OCI-LY7 (cell line): ENCODE results near the gene RAP1A. TPM values are rescaled to one million over a fixed set of nuclear protein-coding genes. Genes with fewer than 3 reads are reported as not detected.

Source experiments
- BruUV-seq: library from RNA; stranded (reverse); fragments of 400-500 nt; replicated peaks from 2 replicates; lab custom pipeline; 2021; lab: Mats Ljungman, UMichigan
- CTCF ChIA-PET: fragments of 300-600 bp; sonication (Branson Sonifier 250); formaldehyde crosslinking; loops from one replicate; lab custom pipeline; 2022; ENCODE audit warnings: antibody characterized with exemption; ENCODE audit not compliant: unreplicated experiment; lab: Charles Lee
- POLR2A ChIA-PET: fragments of 300-600 bp; sonication (Branson Sonifier 250); formaldehyde crosslinking; loops from one replicate; lab custom pipeline; 2022; ENCODE audit warnings: antibody characterized with exemption; lab: Charles Lee
- DNase-seq: peaks from one replicate; pipeline ENCODE4 v3.0.0-alpha.2; 2015; ENCODE audit warnings: low spot score
- H2AFZ ChIP-seq: fragments of 200-600 bp; sonication (generic), shearing (Covaris generic); 2 replicates; pipeline ENCODE4 v1.6.1; 2014; ENCODE audit warnings: mild to moderate bottlenecking, antibody characterized with exemption, low read length, moderate library complexity
- H3K27ac ChIP-seq: fragments of 200-600 bp; sonication (generic); 2 replicates; pipeline ENCODE4 v1.5.1; 2014; ENCODE audit warnings: mixed run types, low read depth, mild to moderate bottlenecking, moderate library complexity, low read length, inconsistent platforms; ENCODE audit not compliant: poor library complexity, severe bottlenecking
- H3K36me3 ChIP-seq: fragments of 200-600 bp; sonication (generic); 2 replicates; pipeline ENCODE4 v1.6.1; 2014; ENCODE audit warnings: mild to moderate bottlenecking, antibody characterized with exemption, low read length, moderate library complexity, mixed read lengths; ENCODE audit not compliant: insufficient read depth
- H3K4me1 ChIP-seq: fragments of 200-600 bp; sonication (generic); 2 replicates; pipeline ENCODE4 v1.5.1; 2014; ENCODE audit warnings: mild to moderate bottlenecking, low read length; ENCODE audit not compliant: insufficient read depth, poor library complexity, severe bottlenecking
- H3K4me2 ChIP-seq: fragments of 200-600 bp; sonication (generic); 2 replicates; pipeline ENCODE4 v1.6.1; 2014; ENCODE audit warnings: mild to moderate bottlenecking, low read length
- H3K4me3 ChIP-seq: fragments of 200-600 bp; sonication (generic); 2 replicates; pipeline ENCODE4 v1.5.1; 2014; ENCODE audit warnings: mild to moderate bottlenecking, low read depth, low read length; ENCODE audit not compliant: poor library complexity, severe bottlenecking
- H3K79me2 ChIP-seq: fragments of 200-600 bp; sonication (generic); 2 replicates; pipeline ENCODE4 v1.6.1; 2016; ENCODE audit warnings: low read depth, mild to moderate bottlenecking, low read length, moderate library complexity, mixed read lengths; ENCODE audit not compliant: insufficient read depth
- H3K9me2 ChIP-seq: fragments of 200-600 bp; sonication (generic); 2 replicates; pipeline ENCODE4 v1.6.1; 2016; ENCODE audit warnings: mild to moderate bottlenecking, low read length, mixed read lengths; ENCODE audit not compliant: insufficient read depth
- H3K9me3 ChIP-seq: fragments of 200-600 bp; sonication (generic); 2 replicates; pipeline ENCODE4 v1.6.1; 2014; ENCODE audit warnings: mild to moderate bottlenecking, mixed run types, low read length, mixed read lengths
- H4K20me1 ChIP-seq: fragments of 200-600 bp; sonication (generic); 2 replicates; pipeline ENCODE4 v1.6.1; 2014; ENCODE audit warnings: mild to moderate bottlenecking, antibody characterized with exemption, low read length, moderate library complexity, mixed read lengths; ENCODE audit not compliant: insufficient read depth
- EZH2phosphoT487 ChIP-seq: fragments of 200-600 bp; sonication (generic); IDR thresholded peaks from 2 replicates; pipeline ENCODE4 v1.6.1; 2018; ENCODE audit warnings: low read depth, borderline replicate concordance, mild to moderate bottlenecking, mixed run types, antibody characterized with exemption, low read length, moderate library complexity, mixed read lengths
- intact Hi-C: fragments of 100-400 bp; cut with micrococcal nuclease; formaldehyde crosslinking; loops from one replicate; pipeline ENCODE4 v1.10.0; 2022; ENCODE audit not compliant: unreplicated experiment
- total RNA-seq, 2 experiments: library from RNA; depleted of rRNA in 1 of 2; stranded (reverse); fragments of >200 nt in 1 of 2; shearing (Covaris generic) in 1 of 2; gene quantifications; 2 replicates each; pipeline ENCODE4 v1.2.3, GENCODE V29; 2014 to 2022
- TF ChIP-seq, protein P1 (sequence below): fragments of 200-600 bp; sonication (generic); conservative IDR thresholded peaks from 2 replicates; pipeline ENCODE4 v1.5.1; 2014; ENCODE audit warnings: mild to moderate bottlenecking, antibody characterized with exemption, low read length, moderate library complexity, mixed read lengths

Gene RAP1A
- total RNA-seq, 2 experiments from 2014 or later = 10.4 to 86.3 TPM

DNA sequence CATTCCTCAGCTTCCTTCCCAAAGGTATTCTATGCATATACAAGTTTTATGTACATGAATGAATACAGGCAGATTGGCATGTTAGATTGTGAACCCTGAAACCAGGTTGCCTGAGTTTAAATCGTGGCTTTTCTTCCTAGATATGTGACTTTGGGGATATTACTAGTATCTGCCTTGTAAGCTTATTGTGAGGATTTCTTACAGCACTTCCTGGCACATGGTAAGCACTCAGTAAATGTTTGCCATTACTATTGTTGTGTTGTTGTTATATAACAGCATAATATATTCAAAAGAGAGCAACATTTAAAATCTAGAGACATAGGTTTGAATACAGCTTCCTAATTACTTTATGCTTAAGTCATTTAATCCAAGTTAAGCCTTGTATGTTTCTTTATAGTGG lies 45.1 kb downstream of the RAP1A start:
- TF ChIP-seq, protein P1, sequence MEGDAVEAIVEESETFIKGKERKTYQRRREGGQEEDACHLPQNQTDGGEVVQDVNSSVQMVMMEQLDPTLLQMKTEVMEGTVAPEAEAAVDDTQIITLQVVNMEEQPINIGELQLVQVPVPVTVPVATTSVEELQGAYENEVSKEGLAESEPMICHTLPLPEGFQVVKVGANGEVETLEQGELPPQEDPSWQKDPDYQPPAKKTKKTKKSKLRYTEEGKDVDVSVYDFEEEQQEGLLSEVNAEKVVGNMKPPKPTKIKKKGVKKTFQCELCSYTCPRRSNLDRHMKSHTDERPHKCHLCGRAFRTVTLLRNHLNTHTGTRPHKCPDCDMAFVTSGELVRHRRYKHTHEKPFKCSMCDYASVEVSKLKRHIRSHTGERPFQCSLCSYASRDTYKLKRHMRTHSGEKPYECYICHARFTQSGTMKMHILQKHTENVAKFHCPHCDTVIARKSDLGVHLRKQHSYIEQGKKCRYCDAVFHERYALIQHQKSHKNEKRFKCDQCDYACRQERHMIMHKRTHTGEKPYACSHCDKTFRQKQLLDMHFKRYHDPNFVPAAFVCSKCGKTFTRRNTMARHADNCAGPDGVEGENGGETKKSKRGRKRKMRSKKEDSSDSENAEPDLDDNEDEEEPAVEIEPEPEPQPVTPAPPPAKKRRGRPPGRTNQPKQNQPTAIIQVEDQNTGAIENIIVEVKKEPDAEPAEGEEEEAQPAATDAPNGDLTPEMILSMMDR = no peak
- no peak for TF ChIP-seq EZH2phosphoT487
- CTCF ChIA-PET = interaction anchor here (0.7 kb wide), 1 partner anchor 148 kb away, joined by 4 read pairs; no protein-coding TSS in a partner anchor
- no peak overlapping the region for H3K4me2 ChIP-seq
- peaks cover 62% of the 10 kb centered on the region; the same call in 1 of the 2 replicates for H3K79me2 ChIP-seq
- POLR2A ChIA-PET = interaction anchor here (1.2 to 1.7 kb wide), 5 partner anchors 13 to 161 kb away, joined by 3 to 6 read pairs (median 4); partner anchors contain the start of genes ADORA3 and TMIGD3
- H3K27ac ChIP-seq = no peak overlapping the region
- no peaks in the 10 kb centered on the region for H3K9me3 ChIP-seq
- no peaks in the 10 kb centered on the region for H3K9me2 ChIP-seq
- H3K36me3 ChIP-seq = peaks cover 20% of the 10 kb centered on the region
- H3K4me3 ChIP-seq = no peak overlapping the region
- peaks cover 11% of the 10 kb centered on the region for H3K4me1 ChIP-seq
- intact Hi-C loops = no loop called here
- DNase-seq = no peak
- no peak overlapping the region for H2AFZ ChIP-seq
- no TSS peak for BruUV-seq
- peaks cover 15% of the 10 kb centered on the region; the same call in 1 of the 2 replicates for H4K20me1 ChIP-seq

DNA sequence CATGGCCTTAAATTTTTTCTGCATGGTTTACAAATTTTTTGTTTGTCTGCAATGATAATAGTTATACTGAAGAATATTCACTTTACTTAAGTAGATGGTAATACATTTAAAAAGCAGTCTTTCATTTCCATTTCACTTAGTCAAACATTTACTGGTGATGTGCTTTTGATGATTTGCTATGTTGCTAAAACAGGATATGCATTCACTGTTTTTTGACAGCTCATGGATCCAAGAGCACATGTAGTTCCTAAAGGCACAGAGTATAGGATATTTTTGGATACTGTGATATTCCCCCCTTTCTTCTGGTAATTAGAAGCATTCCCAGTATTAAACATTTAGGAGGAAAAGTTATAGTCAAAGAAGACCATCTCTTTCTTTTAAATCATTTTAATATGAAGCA lies 45.9 kb downstream of the RAP1A start:
- Histone ChIP-seq H2AFZ (no peak overlapping the region), H3K4me1 (peaks cover 2% of the 10 kb centered on the region)
- POLR2A ChIA-PET = interaction anchor here (0.5 to 1.7 kb wide), 7 partner anchors 17 to 1779 kb away, joined by 3 to 6 read pairs (median 3); partner anchors contain the start of genes ADORA3 and TMIGD3

DNA sequence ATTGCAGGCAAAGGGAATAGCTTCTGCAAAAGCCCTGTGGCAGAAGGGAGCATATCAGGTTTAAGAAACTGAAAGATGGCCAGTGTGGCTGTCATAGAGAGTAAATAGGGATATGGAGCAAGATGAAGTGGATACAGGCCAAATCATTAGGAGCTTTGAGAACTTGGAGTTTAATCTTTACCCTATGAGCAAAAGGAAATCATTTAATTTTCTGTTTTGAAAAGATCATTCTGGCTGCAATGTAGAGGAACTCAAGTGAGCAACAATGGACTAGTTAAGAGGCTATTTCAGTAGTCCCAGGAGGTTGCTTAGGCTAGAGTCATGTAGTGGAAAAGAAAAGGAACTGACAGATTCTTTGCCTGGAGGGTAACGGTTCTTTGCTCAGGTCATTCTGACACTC lies 47.2 kb downstream of the RAP1A start:
- DNase-seq = no peak
- H3K27ac ChIP-seq = no peak overlapping the region
- H3K4me3 ChIP-seq = no peak overlapping the region
- H4K20me1 ChIP-seq = 0 out of 2 replicates have a peak, but pooled peaks cover 6% of the 10 kb centered on the region
- no peak overlapping the region for H2AFZ ChIP-seq
- H3K9me3 ChIP-seq = no peaks in the 10 kb centered on the region
- no peaks in the 10 kb centered on the region for H3K4me1 ChIP-seq
- no peaks in the 10 kb centered on the region for H3K9me2 ChIP-seq
- TF ChIP-seq EZH2phosphoT487 = no peak
- TF ChIP-seq, protein P1 = no peak
- ChIA-PET CTCF (no interaction called here), POLR2A (interaction anchor here (0.6 to 1.1 kb wide), 2 partner anchors 8 to 700 kb away, joined by 3 read pairs; no protein-coding TSS in a partner anchor)
- intact Hi-C loops = no loop called here
- no TSS peak for BruUV-seq
- no peak overlapping the region for H3K4me2 ChIP-seq
- H3K79me2 ChIP-seq = peaks cover 61% of the 10 kb centered on the region; the same call in 1 of the 2 replicates
- H3K36me3 ChIP-seq = peaks cover 13% of the 10 kb centered on the region

More for the DNA sequence above, 45.9 kb downstream of the RAP1A start:
- Histone ChIP-seq H3K27ac (no peak overlapping the region), H3K9me2 (no peaks in the 10 kb centered on the region), H3K4me3 (no peak overlapping the region), H4K20me1 (peaks cover 7% of the 10 kb centered on the region; the same call in 1 of the 2 replicates), H3K79me2 (peaks cover 59% of the 10 kb centered on the region; the same call in 1 of the 2 replicates), H3K9me3 (no peaks in the 10 kb centered on the region), H3K4me2 (no peak overlapping the region), H3K36me3 (peaks cover 20% of the 10 kb centered on the region)
- no TSS peak for BruUV-seq
- CTCF ChIA-PET = no interaction called here
- no peak for DNase-seq
- intact Hi-C loops = no loop called here
- TF ChIP-seq EZH2phosphoT487 = no peak
- TF ChIP-seq, protein P1 = no peak
